Measurements from ENCODE around the gene OAF.
"Not testable (repeated sequence)": the region's sequence is repeated elsewhere in the genome, so short reads cannot be mapped to it uniquely, and the experiment has no call there.

Gene OAF

GRCh38 chr11:120273956-120274355 lies 63.1 kb downstream of the OAF start:
- not testable (repeated sequence) for H3K4me3 ChIP-seq (ENCODE audit: low read depth in 1 of 5, low read length in 5 of 5); H3K27ac ChIP-seq (ENCODE audit: low read depth, low read length); H3K9ac ChIP-seq (ENCODE audit: low read length in 5 of 5); H3K36me3 ChIP-seq (ENCODE audit: control insufficient read depth in 5 of 5, insufficient read depth in 5 of 5, low read length in 5 of 5); H3K4me1 ChIP-seq (ENCODE audit: control insufficient read depth in 5 of 5, insufficient read depth in 5 of 5, low read length in 5 of 5); H3K9me3 ChIP-seq (ENCODE audit: control insufficient read depth in 5 of 5, low read length in 5 of 5)
- peaks cover 0 to 11% (median 6%) of the 10 kb centered on the region in 5 donors for H3K27me3 ChIP-seq (ENCODE audit: control insufficient read depth in 5 of 5, insufficient read depth in 4 of 5, low read length in 5 of 5)

GRCh38 chr11:120279502-120279901 lies 68.7 kb downstream of the OAF start:
- Histone ChIP-seq H3K4me1 (ENCODE audit: control insufficient read depth in 5 of 5, insufficient read depth in 5 of 5, low read length in 5 of 5) (no peaks in the 10 kb centered on the region), H3K27ac (ENCODE audit: low read depth, low read length) (no peak overlapping the region), H3K36me3 (ENCODE audit: control insufficient read depth in 5 of 5, insufficient read depth in 5 of 5, low read length in 5 of 5) (no peaks in the 10 kb centered on the region), H3K27me3 (ENCODE audit: control insufficient read depth in 5 of 5, insufficient read depth in 4 of 5, low read length in 5 of 5) (peaks cover 0 to 3% (median 0%) of the 10 kb centered on the region in 5 donors), H3K9ac (ENCODE audit: low read length in 5 of 5) (no peak overlapping the region), H3K4me3 (ENCODE audit: low read depth in 1 of 5, low read length in 5 of 5) (no peak overlapping the region), H3K9me3 (ENCODE audit: control insufficient read depth in 5 of 5, low read length in 5 of 5) (no peaks in the 10 kb centered on the region)

All from subcutaneous abdominal adipose tissue (tissue), 5 donors.